ENCODE measurements around the gene HNRNPA1.
"Not testable (repeated sequence)": the region's sequence is repeated elsewhere in the genome, so short reads cannot be mapped to it uniquely, and the experiment has no call there.

The HNRNPA1 gene

DNA sequence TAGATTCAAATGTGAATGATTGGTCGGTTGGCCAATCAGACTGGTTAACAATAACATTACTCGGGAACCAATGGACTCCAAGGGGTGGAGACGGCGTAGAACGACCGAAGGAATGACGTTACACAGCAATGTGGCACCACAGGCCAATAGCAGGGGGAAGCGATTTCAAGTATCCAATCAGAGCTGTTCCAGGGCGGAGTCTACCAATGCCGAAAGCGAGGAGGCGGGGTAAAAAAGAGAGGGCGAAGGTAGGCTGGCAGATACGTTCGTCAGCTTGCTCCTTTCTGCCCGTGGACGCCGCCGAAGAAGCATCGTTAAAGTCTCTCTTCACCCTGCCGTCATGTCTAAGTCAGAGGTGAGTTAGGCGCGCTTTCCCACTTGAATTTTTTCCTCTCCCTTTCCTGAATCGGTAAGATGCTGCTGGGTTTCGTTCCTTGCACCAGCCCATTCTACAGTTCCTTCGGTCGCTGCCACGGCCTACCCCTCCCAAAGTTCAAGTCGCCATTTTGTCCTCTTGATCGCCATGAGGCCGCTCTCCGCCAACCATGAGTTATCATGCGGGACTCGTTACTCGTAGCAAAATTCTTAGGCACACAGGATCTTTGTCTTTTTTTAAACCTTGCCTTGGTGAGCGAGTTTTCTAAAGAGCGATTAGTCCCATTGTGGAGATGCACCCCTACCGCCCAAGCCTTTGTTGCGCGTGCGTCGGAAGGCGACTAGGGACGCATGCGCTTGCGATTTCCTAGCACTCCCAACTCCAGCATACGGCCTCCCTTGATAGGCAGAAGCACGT, at the start of gene HNRNPA1:
Gene HNRNPA1, plus strand, starts transcription at position 259 of the 793 bp plus-strand sequence. Its CDS starts 82 bp downstream, at position 341.
- peak; percentile 99 for DNase-seq (ENCODE audit: low spot score)
- TF ChIP-seq CTCF (IDR thresholded peaks at IDR 0.05): no peak
- Histone ChIP-seq H3K4me3 (peak within 1 kb of the TSS; percentile 74), H3K27ac (peak within 1 kb of the TSS; percentile 90 to 93)

GRCh38 chr12:54231269-54231668, 49.3 kb upstream of the HNRNPA1 start:
- not testable (repeated sequence) for DNase-seq (ENCODE audit: low spot score); H3K4me3 ChIP-seq; H3K27ac ChIP-seq

GRCh38 chr12:54232790-54233189, 47.7 kb upstream of the HNRNPA1 start:
- no peak for TF ChIP-seq CTCF (IDR thresholded peaks at IDR 0.05)
- no peak for DNase-seq (ENCODE audit: low spot score)
- H3K27ac ChIP-seq: no peak overlapping the region
- no peak overlapping the region for H3K4me3 ChIP-seq

DNA sequence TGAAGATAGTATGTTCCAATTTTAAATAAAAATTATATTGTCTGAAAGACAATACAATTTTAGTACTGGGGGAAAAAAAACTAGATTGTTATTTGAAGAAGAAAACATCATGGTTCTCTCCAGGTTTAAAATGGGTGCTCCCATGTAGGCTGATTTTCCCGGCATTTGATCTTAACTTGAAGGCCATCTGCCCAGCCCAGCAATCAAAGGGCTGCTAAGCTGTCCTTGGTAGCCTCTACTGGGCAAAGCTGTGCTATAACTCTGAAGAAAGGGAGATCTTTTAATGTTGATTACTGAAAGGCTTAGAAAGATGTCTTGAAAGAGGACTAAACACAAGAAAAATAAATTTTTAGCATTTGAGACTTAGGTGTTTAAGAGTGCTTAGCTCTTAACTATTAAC, 42.0 kb upstream of the HNRNPA1 start:
- TF ChIP-seq CTCF (IDR thresholded peaks at IDR 0.05): no peak
- DNase-seq (ENCODE audit: low spot score): no peak
- Histone ChIP-seq H3K27ac (no peak overlapping the region), H3K4me3 (no peak overlapping the region)

DNA sequence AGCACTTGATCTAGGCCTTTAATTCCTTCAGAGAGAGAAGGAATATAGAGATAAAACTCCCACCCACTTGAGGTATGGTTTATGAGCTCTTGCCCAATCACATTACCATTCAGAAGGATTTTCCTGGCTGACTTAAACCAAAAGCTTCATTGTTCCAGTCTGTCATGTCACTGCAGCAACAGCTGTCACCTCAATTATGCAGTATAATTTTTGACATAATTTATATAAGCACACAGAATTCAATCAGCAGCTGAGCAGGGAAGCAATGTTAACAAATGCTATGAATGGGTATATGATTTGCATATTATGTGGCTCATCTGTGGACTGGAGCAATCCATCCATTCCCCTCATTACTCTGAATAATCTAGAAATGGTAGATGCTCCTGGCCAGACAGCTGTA, 40.9 kb upstream of the HNRNPA1 start:
- no peak overlapping the region for H3K27ac ChIP-seq
- no peak overlapping the region for H3K4me3 ChIP-seq
- DNase-seq (ENCODE audit: low spot score): no peak
- TF ChIP-seq CTCF (IDR thresholded peaks at IDR 0.05): no peak

DNA sequence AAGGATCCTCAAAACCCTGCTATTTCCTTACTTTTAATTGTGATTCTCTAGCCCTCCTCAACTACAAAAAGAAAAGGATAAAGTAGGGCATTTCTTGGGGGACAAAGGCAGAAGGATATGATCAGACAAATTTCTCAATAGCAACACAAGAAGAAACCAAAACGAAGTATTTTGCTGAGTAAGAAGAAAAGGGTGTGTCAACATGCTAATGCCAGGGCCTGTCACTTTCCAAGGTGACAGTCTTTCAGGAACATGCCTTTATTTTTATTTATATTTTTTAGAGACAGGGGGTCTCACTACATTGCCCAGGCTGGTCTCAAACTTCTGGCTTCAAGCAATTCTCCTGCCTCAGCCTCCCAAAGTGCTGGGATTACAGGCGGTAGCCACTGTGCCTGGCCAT, 40.4 kb upstream of the HNRNPA1 start:
- TF ChIP-seq CTCF (IDR thresholded peaks at IDR 0.05): no peak
- Histone ChIP-seq H3K27ac (no peak overlapping the region), H3K4me3 (no peak overlapping the region)
- no peak for DNase-seq (ENCODE audit: low spot score)

GRCh38 chr12:54240971-54241588, 39.4 kb upstream of the HNRNPA1 start:
- no peak for DNase-seq (ENCODE audit: low spot score)

More at GRCh38 chr12:54240971-54241588, 39.4 kb upstream of the HNRNPA1 start:
- H3K27ac ChIP-seq: no peak overlapping the region
- no peak overlapping the region for H3K4me3 ChIP-seq
- no peak for TF ChIP-seq CTCF (IDR thresholded peaks at IDR 0.05)

Data from coronary artery (tissue), 2 donors.